Measurements from ENCODE around the gene KIF26A.

Gene KIF26A

DNA sequence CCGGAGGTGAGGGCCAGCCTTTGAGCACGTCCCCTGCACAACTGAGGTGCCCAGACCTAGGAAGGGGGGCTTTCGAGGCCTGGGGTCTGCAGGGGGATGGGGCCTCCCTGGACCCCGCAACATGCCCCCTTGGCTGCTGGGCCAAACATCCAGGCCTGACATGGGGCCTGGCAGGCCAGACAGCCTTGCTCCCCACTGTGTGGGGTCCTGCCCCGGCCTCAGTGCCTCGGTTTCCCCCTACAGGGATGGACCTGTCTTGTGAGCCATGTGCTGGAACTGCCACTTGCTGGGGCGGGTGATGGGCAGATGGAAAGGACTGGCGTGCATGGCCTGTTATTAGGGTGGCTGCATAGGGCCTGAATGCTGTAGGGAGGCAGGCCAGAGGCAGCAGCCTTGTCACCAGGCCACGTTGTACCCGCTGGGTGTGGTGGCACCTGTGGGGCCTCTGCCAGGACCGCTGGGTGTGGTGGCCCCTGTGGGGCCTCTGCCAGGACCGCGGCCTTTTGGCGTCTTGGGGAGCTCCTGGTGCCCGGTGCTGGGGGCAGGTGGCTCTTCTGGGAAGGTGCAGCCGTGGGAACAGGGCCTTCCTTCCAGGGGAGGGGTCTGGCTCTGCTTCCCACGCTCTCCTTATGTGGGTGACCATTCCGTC, 32.4 kb upstream of the KIF26A start:
- Histone ChIP-seq H3K9me3 (ENCODE audit: low read length) (no peaks in the 10 kb centered on the region), H3K79me2 (ENCODE audit: insufficient read depth, low read length) (no peaks in the 10 kb centered on the region), H2AFZ (ENCODE audit: low read length) (no peak overlapping the region), H3K4me2 (ENCODE audit: low read length) (no peak overlapping the region), H3K27me3 (ENCODE audit: insufficient read depth, low read length) (0 out of 2 replicates have a peak, but pooled peaks cover 8% of the 10 kb centered on the region), H3K9ac (ENCODE audit: low read length) (no peak overlapping the region), H3K4me1 (ENCODE audit: insufficient read depth, low read length, severe bottlenecking) (no peaks in the 10 kb centered on the region), H3K27ac (ENCODE audit: low read depth, low read length, poor library complexity, severe bottlenecking) (no peak overlapping the region), H3K9me2 (ENCODE audit: low read depth, low read length) (no peaks in the 10 kb centered on the region), H3K4me3 (ENCODE audit: low read depth, low read length, poor library complexity, severe bottlenecking) (no peak overlapping the region), H3K36me3 (ENCODE audit: insufficient read depth, low read length) (no peaks in the 10 kb centered on the region), H3F3A (ENCODE audit: insufficient read depth, low read length) (no peaks in the 10 kb centered on the region), H4K20me1 (ENCODE audit: insufficient read depth, low read length) (no peaks in the 10 kb centered on the region)
- TF ChIP-seq, protein P1, sequence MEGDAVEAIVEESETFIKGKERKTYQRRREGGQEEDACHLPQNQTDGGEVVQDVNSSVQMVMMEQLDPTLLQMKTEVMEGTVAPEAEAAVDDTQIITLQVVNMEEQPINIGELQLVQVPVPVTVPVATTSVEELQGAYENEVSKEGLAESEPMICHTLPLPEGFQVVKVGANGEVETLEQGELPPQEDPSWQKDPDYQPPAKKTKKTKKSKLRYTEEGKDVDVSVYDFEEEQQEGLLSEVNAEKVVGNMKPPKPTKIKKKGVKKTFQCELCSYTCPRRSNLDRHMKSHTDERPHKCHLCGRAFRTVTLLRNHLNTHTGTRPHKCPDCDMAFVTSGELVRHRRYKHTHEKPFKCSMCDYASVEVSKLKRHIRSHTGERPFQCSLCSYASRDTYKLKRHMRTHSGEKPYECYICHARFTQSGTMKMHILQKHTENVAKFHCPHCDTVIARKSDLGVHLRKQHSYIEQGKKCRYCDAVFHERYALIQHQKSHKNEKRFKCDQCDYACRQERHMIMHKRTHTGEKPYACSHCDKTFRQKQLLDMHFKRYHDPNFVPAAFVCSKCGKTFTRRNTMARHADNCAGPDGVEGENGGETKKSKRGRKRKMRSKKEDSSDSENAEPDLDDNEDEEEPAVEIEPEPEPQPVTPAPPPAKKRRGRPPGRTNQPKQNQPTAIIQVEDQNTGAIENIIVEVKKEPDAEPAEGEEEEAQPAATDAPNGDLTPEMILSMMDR (IDR thresholded peaks at IDR 0.05; ENCODE audit: low read length), result no peak
- TF ChIP-seq EZH2 (IDR thresholded peaks at IDR 0.05; ENCODE audit: borderline replicate concordance, low read length), result no peak

DNA sequence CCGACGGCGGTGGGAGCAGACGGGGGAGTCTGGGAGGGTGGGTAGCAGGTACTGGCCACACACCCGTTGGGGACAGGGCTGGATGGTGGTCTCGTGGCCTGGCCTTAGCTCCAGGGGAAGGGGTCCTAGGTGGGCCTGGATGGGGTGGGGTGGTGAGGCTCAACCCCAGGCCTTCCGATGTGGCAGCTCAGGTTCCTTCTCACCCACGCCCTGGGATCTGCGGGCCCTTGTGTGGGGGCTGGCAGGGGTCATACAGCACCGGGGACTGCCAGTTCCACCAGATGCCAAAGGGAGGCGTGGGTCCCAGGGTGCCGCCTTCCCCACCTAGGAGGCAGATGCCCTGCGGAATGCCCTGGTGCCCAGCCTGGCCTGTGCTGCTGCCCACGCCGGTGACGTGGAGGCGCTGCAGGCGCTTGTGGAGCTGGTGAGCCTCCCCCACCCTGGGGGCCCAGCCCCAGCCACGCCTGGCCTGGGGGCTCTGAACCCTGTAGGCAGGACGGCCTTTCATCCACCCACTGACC, 31.9 kb upstream of the KIF26A start:
- Histone ChIP-seq H3K4me1 (ENCODE audit: insufficient read depth, low read length, severe bottlenecking) (no peaks in the 10 kb centered on the region), H3K4me2 (ENCODE audit: low read length) (no peak overlapping the region), H3K9me3 (ENCODE audit: low read length) (no peaks in the 10 kb centered on the region), H3F3A (ENCODE audit: insufficient read depth, low read length) (no peaks in the 10 kb centered on the region), H3K9ac (ENCODE audit: low read length) (no peak overlapping the region), H4K20me1 (ENCODE audit: insufficient read depth, low read length) (no peaks in the 10 kb centered on the region), H2AFZ (ENCODE audit: low read length) (no peak overlapping the region), H3K36me3 (ENCODE audit: insufficient read depth, low read length) (no peaks in the 10 kb centered on the region), H3K9me2 (ENCODE audit: low read depth, low read length) (no peaks in the 10 kb centered on the region), H3K4me3 (ENCODE audit: low read depth, low read length, poor library complexity, severe bottlenecking) (no peak overlapping the region), H3K79me2 (ENCODE audit: insufficient read depth, low read length) (no peaks in the 10 kb centered on the region), H3K27me3 (ENCODE audit: insufficient read depth, low read length) (0 out of 2 replicates have a peak, but pooled peaks cover 6% of the 10 kb centered on the region), H3K27ac (ENCODE audit: low read depth, low read length, poor library complexity, severe bottlenecking) (no peak overlapping the region)
- TF ChIP-seq EZH2 (IDR thresholded peaks at IDR 0.05; ENCODE audit: borderline replicate concordance, low read length), result no peak

DNA sequence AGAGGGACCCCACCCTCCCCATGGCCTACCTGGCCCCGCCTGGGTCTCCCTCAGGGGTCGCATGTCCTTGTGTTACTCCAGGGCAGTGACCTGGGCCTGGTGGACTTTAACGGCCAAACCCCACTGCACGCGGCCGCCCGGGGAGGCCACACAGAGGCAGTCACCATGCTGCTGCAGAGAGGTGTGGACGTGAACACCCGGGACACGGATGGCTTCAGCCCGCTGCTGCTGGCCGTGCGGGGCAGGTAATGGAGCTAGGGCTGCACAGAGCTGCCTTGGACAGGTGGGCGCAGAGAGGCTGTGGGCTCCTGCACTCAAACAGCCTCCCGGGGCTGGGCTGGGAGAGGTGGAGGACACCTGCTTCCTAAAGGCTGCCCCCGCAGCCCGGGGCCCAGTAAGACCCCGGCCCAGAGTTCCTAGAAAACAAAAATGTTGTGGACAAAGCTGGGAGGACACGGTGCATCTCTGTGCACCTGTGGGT, 31.2 kb upstream of the KIF26A start:
- Histone ChIP-seq H3K4me3 (ENCODE audit: low read depth, low read length, poor library complexity, severe bottlenecking) (no peak overlapping the region), H3K79me2 (ENCODE audit: insufficient read depth, low read length) (no peaks in the 10 kb centered on the region), H3K36me3 (ENCODE audit: insufficient read depth, low read length) (no peaks in the 10 kb centered on the region), H3K27ac (ENCODE audit: low read depth, low read length, poor library complexity, severe bottlenecking) (no peak overlapping the region), H3K27me3 (ENCODE audit: insufficient read depth, low read length) (no peaks in the 10 kb centered on the region), H2AFZ (ENCODE audit: low read length) (no peak overlapping the region), H3K9me3 (ENCODE audit: low read length) (no peaks in the 10 kb centered on the region), H4K20me1 (ENCODE audit: insufficient read depth, low read length) (no peaks in the 10 kb centered on the region), H3F3A (ENCODE audit: insufficient read depth, low read length) (no peaks in the 10 kb centered on the region), H3K9me2 (ENCODE audit: low read depth, low read length) (no peaks in the 10 kb centered on the region), H3K4me1 (ENCODE audit: insufficient read depth, low read length, severe bottlenecking) (no peaks in the 10 kb centered on the region), H3K9ac (ENCODE audit: low read length) (no peak overlapping the region), H3K4me2 (ENCODE audit: low read length) (no peak overlapping the region)
- TF ChIP-seq EZH2 (IDR thresholded peaks at IDR 0.05; ENCODE audit: borderline replicate concordance, low read length), result no peak
- TF ChIP-seq, protein P1 (IDR thresholded peaks at IDR 0.05; ENCODE audit: low read length), result no peak

Measured in OCI-LY1 (cell line).